AG04449 (cell line): ENCODE results near the gene LPIN1.

Experiments
- CTCF ChIA-PET: fragments of 350-600 bp; formaldehyde crosslinking; extraction: SDS; loops from one replicate; lab custom pipeline; 2021; ENCODE audit warnings: antibody characterized with exemption; lab: Yijun Ruan, JAX
- POLR2A ChIA-PET: fragments of 400-600, 350-600 bp; formaldehyde crosslinking; extraction: SDS; loops from one replicate; lab custom pipeline; 2020; ENCODE audit warnings: antibody characterized with exemption, inconsistent platforms; lab: Yijun Ruan, JAX
- DNase-seq: peaks from one replicate; pipeline ENCODE4 v3.0.0-alpha.2; 2010; ENCODE audit warnings: low read depth, low spot score
- H3K4me3 ChIP-seq: 2 replicates; pipeline ENCODE4 v1.5.1; 2011; ENCODE audit warnings: low read depth, mild to moderate bottlenecking, control low read depth, low read length
- TF ChIP-seq, protein P1 (sequence below): IDR thresholded peaks from one replicate; pipeline ENCODE4 v1.5.1; 2011; ENCODE audit warnings: mild to moderate bottlenecking, moderate library complexity, low read length, control low read depth, inconsistent platforms; ENCODE audit not compliant: insufficient read depth; ENCODE audit errors: missing control alignments

LPIN1 gene

DNA sequence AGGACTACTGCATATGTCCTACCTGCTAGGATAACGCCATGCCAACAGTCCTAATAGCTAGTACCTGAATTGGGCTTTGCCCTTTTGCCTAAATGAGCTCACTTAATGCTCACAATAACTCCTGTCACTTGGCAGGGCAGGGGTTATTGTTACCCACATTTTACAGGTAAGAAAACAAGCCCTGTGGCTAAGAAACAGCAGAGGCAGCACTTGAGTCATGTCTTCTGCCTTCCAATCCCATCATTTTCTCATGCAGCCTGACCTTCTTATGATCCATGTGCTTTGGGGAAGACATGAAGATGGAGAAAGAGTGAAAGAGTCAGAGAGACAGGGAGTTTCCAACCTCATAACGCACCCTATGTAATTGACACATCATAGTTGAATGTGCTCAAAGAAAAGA is 33.6 kb upstream of the LPIN1 start:
- TF ChIP-seq, protein P1, sequence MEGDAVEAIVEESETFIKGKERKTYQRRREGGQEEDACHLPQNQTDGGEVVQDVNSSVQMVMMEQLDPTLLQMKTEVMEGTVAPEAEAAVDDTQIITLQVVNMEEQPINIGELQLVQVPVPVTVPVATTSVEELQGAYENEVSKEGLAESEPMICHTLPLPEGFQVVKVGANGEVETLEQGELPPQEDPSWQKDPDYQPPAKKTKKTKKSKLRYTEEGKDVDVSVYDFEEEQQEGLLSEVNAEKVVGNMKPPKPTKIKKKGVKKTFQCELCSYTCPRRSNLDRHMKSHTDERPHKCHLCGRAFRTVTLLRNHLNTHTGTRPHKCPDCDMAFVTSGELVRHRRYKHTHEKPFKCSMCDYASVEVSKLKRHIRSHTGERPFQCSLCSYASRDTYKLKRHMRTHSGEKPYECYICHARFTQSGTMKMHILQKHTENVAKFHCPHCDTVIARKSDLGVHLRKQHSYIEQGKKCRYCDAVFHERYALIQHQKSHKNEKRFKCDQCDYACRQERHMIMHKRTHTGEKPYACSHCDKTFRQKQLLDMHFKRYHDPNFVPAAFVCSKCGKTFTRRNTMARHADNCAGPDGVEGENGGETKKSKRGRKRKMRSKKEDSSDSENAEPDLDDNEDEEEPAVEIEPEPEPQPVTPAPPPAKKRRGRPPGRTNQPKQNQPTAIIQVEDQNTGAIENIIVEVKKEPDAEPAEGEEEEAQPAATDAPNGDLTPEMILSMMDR: no peak
- no peak for DNase-seq
- CTCF ChIA-PET: interaction anchor here (1.3 to 1.6 kb wide), 3 partner anchors 26 to 67 kb away, joined by 3 to 9 read pairs (median 5); no protein-coding TSS in a partner anchor
- POLR2A ChIA-PET: no interaction called here
- H3K4me3 ChIP-seq: no peak overlapping the region

DNA sequence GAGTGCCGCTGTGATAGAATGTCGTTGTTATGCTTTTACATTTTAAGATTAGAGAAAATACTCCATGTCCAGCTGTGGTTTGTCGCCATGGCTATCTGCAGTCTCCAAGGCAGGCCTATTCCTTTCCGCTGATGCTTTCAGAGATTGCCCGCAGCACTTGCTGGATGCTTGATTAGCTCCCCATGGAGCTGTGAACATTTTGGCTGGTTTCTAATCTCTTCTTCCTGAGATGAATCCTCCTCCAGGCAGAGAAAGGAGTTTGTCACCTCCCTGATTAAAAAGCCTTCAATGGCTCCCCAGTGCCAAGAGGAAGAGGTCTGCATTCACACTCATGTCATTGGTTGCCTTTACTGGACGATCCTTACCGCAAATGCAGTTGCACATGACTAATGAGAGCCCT is 32.6 kb upstream of the LPIN1 start:
- ChIA-PET POLR2A (no interaction called here), CTCF (interaction anchor here (1.3 to 1.6 kb wide), 2 partner anchors 30 to 66 kb away, joined by 5 to 9 read pairs; no protein-coding TSS in a partner anchor)
- TF ChIP-seq, protein P1: no peak
- no peak overlapping the region for H3K4me3 ChIP-seq
- no peak for DNase-seq

DNA sequence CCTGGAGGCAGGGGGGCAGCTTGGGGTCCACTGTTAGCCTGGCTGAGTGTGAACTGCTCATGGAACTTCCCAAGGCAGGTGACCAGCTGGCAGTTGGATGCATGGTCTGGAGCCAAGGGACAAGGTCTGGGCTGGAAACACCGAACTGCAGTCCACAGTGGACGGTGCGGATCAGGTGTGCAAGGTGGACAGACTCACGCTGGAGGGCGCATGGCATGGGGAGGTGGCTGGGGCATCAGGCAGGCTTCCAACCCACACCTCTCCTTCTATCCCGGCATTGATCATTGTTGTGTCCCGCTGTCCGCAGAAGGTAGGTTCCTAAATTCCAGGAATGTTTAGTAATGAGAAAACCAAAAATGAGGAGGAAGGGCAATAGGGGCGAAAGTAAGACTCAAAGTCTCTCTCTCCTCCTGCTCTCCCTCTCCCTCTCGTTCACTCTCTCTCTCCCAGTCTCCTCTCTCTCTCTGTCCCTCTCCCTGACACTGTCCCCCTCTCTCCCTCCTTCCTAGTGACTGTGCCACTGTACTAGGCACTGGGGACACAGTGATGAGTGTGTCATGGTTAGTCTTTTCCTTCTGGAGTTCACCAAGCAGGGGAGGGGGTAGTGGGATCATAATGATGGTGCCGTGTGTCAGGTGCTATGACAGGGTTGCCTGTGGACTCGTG is 30.3 kb upstream of the LPIN1 start:
- no peak for DNase-seq
- POLR2A ChIA-PET: no interaction called here
- CTCF ChIA-PET: no interaction called here

DNA sequence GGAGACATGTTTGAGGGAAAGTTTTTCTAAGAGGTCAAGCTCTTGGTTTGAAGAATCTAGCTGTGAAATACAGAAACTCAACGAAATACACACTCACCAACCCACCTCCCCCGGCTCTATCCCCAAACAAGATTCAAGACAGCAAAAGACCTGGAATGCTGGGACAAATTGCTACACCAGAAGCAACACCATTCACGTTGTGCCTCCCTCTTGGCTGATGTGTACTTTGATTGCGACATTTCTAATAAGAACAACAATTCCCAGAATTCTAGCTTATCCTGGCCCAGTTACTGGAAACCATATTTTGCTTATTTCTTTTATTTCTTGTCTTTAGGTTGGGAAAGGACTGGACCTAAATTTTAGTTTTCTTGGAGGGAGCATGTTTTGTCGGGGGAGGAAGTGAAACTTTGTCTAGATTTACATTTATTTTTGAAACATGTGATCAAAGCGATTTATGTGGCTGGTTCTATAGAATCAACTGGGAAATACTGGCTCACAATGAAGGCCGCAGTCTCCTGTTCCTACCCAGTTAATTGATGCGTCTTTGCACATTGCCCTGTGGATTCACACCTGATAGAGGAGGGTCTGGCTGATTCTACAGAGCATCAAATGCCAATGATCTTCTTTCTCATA is 29.6 kb upstream of the LPIN1 start:
- TF ChIP-seq, protein P1: no peak
- ChIA-PET POLR2A (no interaction called here), CTCF (interaction anchor here (1.2 kb wide), 1 partner anchor 24 kb away, joined by 4 read pairs; no protein-coding TSS in a partner anchor)
- H3K4me3 ChIP-seq: no peak overlapping the region
- no peak for DNase-seq

More for the DNA sequence above, 30.3 kb upstream of the LPIN1 start:
- TF ChIP-seq, protein P1: no peak
- H3K4me3 ChIP-seq: no peak overlapping the region

DNA sequence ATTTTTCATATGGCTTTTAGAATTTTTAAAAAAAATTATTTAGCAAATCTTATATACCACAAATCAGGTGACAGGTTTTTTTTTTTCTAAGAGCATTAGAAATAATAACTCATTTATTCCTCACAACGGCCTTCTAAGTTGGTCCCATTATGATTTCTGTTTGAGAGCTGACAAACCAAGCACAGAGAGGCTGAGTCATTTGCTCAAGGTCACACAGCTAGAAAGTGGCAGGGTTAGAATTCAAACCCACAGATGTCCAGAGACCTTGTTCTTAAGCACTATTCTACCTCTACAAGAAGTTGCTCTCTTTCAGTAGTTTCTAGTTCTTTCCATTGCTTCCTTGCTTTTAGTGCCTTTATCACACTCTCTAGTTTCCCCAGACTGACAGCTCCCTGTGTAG is 28.8 kb upstream of the LPIN1 start:
- ChIA-PET POLR2A (no interaction called here), CTCF (interaction anchor here (1.2 to 1.5 kb wide), 2 partner anchors 25 kb away, joined by 4 to 7 read pairs; no protein-coding TSS in a partner anchor)
- TF ChIP-seq, protein P1: no peak
- H3K4me3 ChIP-seq: no peak overlapping the region
- DNase-seq: no peak

DNA sequence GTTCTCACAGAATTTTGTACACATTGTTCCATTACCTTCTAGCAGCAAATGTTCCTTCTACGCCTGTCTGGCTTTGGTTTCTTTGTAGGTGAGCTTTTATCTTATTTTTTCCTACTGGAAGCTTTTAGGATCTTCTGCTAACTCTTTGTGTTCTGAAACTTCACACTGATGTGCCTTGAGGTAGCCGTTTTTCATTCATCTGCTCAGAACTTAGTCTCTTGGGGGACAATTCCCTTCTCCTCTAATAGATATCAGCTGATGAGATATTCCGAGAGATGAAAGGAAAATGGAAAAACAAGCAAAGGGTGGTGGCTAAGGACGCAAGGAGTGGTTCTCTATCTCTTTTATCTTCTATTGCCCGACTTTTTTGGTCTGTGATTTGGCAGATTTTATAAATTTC is 27.8 kb upstream of the LPIN1 start:
- TF ChIP-seq, protein P1: no peak
- DNase-seq: no peak
- ChIA-PET POLR2A (no interaction called here), CTCF (interaction anchor here (1.2 to 1.6 kb wide), 3 partner anchors 17 to 66 kb away, joined by 4 to 7 read pairs (median 4); no protein-coding TSS in a partner anchor)
- H3K4me3 ChIP-seq: no peak overlapping the region
